ENCODE measurements around the gene MATCAP1. TPM values are rescaled to one million over a fixed set of nuclear protein-coding genes. Genes with fewer than 3 reads are reported as not detected.

The MATCAP1 gene
- polyA plus RNA-seq, 2 of the 4 experiments (the other 2 are of a cell fraction): 7.5 to 20.8 TPM

DNA sequence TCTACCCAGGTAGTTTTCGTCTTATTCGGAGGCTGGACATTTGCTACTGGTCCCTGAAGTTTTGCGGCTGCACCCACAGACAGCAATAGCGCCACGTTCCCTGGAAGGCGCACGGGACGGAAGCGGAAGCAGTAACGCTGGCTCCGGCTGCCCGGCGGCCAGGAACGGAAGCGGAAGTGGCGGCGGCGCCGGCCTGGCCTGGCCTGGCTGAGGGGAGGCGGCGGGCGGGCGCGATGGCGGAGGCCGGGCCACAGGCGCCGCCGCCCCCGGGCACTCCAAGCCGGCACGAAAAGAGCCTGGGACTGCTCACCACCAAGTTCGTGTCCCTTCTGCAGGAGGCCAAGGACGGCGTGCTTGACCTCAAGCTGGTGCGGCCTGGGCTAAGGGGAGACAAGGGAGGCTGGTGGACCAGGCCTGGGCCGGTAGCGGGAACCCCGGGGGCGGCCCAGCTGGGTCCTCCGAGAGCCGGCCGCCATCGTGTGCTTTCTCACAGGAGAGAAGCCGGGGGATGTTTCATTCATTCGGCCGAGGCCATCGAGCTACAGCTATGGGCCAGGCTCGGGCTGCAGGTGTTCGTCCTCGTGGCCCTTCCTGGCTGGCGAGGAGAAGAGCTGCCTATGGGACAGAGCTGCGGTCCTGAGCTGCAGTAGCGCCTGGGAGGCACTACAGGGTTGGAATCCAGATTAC is 8.4 kb upstream of the MATCAP1 start, which contains the start of gene E2F4:
E2F4 (plus strand) TSS at position 161 of the 687 bp plus-strand sequence; CDS start at position 234, 73 bp downstream.
- ChIA-PET CTCF (interaction anchor here (0.6 to 10.3 kb wide), 7 partner anchors 12 to 274 kb away, joined by 3 to 105 read pairs (median 4); no protein-coding TSS in a partner anchor), POLR2A (interaction anchor here (0.8 to 1.8 kb wide), 2 partner anchors 35 to 52 kb away, joined by 3 to 6 read pairs; partner anchors contain the start of gene TMEM208)
- Histone ChIP-seq H3K9me3 (no peaks in the 10 kb centered on the region), H3K4me2 (peak within 1 kb of the TSS; percentile 82), H3K4me1 (peaks cover 16% of the 10 kb centered on the region), H3K4me3 (peak within 1 kb of the TSS; percentile 95), H3K27ac (peak within 1 kb of the TSS; percentile 97)
- TF ChIP-seq FOSL2 (IDR thresholded peaks at IDR 0.05) (no peak), FOSL2 (CRISPR knock-in tag; IDR thresholded peaks at IDR 0.05) (0 out of 2 replicates have a peak, but pooled peaks have one; percentile 5), PHF8 (IDR thresholded peaks at IDR 0.05; ENCODE audit: borderline replicate concordance, low read depth) (peak; percentile 77), CBX8 (IDR thresholded peaks at IDR 0.05) (no peak), RARB (CRISPR knock-in tag; IDR thresholded peaks at IDR 0.05) (no peak), GATA3 (IDR thresholded peaks at IDR 0.05; ENCODE audit: borderline replicate concordance) (0 out of 2 replicates have a peak, but pooled peaks have one; percentile 3), BHLHE40 (IDR thresholded peaks at IDR 0.05; ENCODE audit: low read depth, low read length) (peak; percentile 75), SREBF2 (IDR thresholded peaks at IDR 0.05) (no peak), POLR2A (IDR thresholded peaks at IDR 0.05; ENCODE audit: low read length) (peak; percentile 71), MYC (IDR thresholded peaks at IDR 0.05; ENCODE audit: borderline replicate concordance, low read length) (peak; percentile 70), NR3C1 (IDR thresholded peaks at IDR 0.05) (no peak), KDM5A (IDR thresholded peaks at IDR 0.05) (peak; percentile 77), TFCP2L1 (CRISPR knock-in tag; IDR thresholded peaks at IDR 0.05) (no peak), NPAS2 (CRISPR knock-in tag; IDR thresholded peaks at IDR 0.05; ENCODE audit: borderline replicate concordance) (no peak), JUN (IDR thresholded peaks at IDR 0.05) (peak; percentile 38 to 94), RAD21 (conservative IDR thresholded peaks at IDR 0.05 in 1 of 2, IDR thresholded peaks at IDR 0.05 in 1 of 2) (no peak)
- TF ChIP-seq, protein P1, sequence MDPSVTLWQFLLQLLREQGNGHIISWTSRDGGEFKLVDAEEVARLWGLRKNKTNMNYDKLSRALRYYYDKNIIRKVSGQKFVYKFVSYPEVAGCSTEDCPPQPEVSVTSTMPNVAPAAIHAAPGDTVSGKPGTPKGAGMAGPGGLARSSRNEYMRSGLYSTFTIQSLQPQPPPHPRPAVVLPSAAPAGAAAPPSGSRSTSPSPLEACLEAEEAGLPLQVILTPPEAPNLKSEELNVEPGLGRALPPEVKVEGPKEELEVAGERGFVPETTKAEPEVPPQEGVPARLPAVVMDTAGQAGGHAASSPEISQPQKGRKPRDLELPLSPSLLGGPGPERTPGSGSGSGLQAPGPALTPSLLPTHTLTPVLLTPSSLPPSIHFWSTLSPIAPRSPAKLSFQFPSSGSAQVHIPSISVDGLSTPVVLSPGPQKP (IDR thresholded peaks at IDR 0.05; ENCODE audit: low read depth, low read length): 0 out of 2 replicates have a peak, but pooled peaks have one; percentile 61
- TF ChIP-seq, protein P2, sequence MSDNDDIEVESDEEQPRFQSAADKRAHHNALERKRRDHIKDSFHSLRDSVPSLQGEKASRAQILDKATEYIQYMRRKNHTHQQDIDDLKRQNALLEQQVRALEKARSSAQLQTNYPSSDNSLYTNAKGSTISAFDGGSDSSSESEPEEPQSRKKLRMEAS (IDR thresholded peaks at IDR 0.05): peak; percentile 47
- TF ChIP-seq, protein P3, sequence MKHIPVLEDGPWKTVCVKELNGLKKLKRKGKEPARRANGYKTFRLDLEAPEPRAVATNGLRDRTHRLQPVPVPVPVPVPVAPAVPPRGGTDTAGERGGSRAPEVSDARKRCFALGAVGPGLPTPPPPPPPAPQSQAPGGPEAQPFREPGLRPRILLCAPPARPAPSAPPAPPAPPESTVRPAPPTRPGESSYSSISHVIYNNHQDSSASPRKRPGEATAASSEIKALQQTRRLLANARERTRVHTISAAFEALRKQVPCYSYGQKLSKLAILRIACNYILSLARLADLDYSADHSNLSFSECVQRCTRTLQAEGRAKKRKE (CRISPR knock-in tag; IDR thresholded peaks at IDR 0.05; ENCODE audit: low read depth): no peak
- TF ChIP-seq, protein P4, sequence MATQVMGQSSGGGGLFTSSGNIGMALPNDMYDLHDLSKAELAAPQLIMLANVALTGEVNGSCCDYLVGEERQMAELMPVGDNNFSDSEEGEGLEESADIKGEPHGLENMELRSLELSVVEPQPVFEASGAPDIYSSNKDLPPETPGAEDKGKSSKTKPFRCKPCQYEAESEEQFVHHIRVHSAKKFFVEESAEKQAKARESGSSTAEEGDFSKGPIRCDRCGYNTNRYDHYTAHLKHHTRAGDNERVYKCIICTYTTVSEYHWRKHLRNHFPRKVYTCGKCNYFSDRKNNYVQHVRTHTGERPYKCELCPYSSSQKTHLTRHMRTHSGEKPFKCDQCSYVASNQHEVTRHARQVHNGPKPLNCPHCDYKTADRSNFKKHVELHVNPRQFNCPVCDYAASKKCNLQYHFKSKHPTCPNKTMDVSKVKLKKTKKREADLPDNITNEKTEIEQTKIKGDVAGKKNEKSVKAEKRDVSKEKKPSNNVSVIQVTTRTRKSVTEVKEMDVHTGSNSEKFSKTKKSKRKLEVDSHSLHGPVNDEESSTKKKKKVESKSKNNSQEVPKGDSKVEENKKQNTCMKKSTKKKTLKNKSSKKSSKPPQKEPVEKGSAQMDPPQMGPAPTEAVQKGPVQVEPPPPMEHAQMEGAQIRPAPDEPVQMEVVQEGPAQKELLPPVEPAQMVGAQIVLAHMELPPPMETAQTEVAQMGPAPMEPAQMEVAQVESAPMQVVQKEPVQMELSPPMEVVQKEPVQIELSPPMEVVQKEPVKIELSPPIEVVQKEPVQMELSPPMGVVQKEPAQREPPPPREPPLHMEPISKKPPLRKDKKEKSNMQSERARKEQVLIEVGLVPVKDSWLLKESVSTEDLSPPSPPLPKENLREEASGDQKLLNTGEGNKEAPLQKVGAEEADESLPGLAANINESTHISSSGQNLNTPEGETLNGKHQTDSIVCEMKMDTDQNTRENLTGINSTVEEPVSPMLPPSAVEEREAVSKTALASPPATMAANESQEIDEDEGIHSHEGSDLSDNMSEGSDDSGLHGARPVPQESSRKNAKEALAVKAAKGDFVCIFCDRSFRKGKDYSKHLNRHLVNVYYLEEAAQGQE (IDR thresholded peaks at IDR 0.05): peak; percentile 35; the same call in 1 of the 2 replicates
- TF ChIP-seq, protein P5, sequence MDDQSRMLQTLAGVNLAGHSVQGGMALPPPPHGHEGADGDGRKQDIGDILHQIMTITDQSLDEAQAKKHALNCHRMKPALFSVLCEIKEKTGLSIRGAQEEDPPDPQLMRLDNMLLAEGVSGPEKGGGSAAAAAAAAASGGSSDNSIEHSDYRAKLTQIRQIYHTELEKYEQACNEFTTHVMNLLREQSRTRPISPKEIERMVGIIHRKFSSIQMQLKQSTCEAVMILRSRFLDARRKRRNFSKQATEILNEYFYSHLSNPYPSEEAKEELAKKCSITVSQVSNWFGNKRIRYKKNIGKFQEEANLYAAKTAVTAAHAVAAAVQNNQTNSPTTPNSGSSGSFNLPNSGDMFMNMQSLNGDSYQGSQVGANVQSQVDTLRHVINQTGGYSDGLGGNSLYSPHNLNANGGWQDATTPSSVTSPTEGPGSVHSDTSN (IDR thresholded peaks at IDR 0.05): 0 out of 2 replicates have a peak, but pooled peaks have one; percentile 7
- TF ChIP-seq, protein P6, sequence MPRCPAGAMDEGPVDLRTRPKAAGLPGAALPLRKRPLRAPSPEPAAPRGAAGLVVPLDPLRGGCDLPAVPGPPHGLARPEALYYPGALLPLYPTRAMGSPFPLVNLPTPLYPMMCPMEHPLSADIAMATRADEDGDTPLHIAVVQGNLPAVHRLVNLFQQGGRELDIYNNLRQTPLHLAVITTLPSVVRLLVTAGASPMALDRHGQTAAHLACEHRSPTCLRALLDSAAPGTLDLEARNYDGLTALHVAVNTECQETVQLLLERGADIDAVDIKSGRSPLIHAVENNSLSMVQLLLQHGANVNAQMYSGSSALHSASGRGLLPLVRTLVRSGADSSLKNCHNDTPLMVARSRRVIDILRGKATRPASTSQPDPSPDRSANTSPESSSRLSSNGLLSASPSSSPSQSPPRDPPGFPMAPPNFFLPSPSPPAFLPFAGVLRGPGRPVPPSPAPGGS (IDR thresholded peaks at IDR 0.05): peak; percentile 89
- TF ChIP-seq, protein P7, sequence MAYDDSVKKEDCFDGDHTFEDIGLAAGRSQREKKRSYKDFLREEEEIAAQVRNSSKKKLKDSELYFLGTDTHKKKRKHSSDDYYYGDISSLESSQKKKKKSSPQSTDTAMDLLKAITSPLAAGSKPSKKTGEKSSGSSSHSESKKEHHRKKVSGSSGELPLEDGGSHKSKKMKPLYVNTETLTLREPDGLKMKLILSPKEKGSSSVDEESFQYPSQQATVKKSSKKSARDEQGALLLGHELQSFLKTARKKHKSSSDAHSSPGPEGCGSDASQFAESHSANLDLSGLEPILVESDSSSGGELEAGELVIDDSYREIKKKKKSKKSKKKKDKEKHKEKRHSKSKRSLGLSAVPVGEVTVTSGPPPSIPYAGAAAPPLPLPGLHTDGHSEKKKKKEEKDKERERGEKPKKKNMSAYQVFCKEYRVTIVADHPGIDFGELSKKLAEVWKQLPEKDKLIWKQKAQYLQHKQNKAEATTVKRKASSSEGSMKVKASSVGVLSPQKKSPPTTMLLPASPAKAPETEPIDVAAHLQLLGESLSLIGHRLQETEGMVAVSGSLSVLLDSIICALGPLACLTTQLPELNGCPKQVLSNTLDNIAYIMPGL (CRISPR knock-in tag; IDR thresholded peaks at IDR 0.05; ENCODE audit: borderline replicate concordance): no peak
- TF ChIP-seq, protein P8, sequence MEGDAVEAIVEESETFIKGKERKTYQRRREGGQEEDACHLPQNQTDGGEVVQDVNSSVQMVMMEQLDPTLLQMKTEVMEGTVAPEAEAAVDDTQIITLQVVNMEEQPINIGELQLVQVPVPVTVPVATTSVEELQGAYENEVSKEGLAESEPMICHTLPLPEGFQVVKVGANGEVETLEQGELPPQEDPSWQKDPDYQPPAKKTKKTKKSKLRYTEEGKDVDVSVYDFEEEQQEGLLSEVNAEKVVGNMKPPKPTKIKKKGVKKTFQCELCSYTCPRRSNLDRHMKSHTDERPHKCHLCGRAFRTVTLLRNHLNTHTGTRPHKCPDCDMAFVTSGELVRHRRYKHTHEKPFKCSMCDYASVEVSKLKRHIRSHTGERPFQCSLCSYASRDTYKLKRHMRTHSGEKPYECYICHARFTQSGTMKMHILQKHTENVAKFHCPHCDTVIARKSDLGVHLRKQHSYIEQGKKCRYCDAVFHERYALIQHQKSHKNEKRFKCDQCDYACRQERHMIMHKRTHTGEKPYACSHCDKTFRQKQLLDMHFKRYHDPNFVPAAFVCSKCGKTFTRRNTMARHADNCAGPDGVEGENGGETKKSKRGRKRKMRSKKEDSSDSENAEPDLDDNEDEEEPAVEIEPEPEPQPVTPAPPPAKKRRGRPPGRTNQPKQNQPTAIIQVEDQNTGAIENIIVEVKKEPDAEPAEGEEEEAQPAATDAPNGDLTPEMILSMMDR (IDR thresholded peaks at IDR 0.05): no peak
- FAIRE-seq: no peak
- whole genome bisulfite sequencing (ENCODE audit: missing lambda C conversion rate): under 1% methylated on average over 42 of the region's 54 CpGs
- ATAC-seq: peak; percentile 96 to 98
- peak; percentile 90 to 92 for DNase-seq (ENCODE audit: low read depth in 1 of 2, low spot score in 1 of 2)
